GM12873 (cell line): ENCODE data around the gene SDR42E2.

Source experiments
- CTCF ChIP-seq: IDR thresholded peaks from 2 replicates; pipeline ENCODE4 v1.5.1; 2012; ENCODE audit warnings: low read depth, mild to moderate bottlenecking, moderate library complexity, low read length, control low read depth; ENCODE audit not compliant: insufficient read depth; ENCODE audit errors: missing control alignments

SDR42E2 gene

GRCh38 chr16:22124583-22125284 lies 37.6 kb upstream of the SDR42E2 start:
- TF ChIP-seq CTCF, result no peak

GRCh38 chr16:22126037-22126558 lies 36.2 kb upstream of the SDR42E2 start:
- TF ChIP-seq CTCF, result no peak

- no peak for TF ChIP-seq CTCF
These were observed 31.8 kb upstream of the SDR42E2 start for GRCh38 chr16:22130528-22130927.

- TF ChIP-seq CTCF, result no peak
These were observed 29.5 kb upstream of the SDR42E2 start for GRCh38 chr16:22132801-22133200.

GRCh38 chr16:22138482-22138881 lies 23.8 kb upstream of the SDR42E2 start:
- no peak for TF ChIP-seq CTCF

GRCh38 chr16:22139008-22139407 lies 23.3 kb upstream of the SDR42E2 start:
- TF ChIP-seq CTCF, result no peak

- no peak for TF ChIP-seq CTCF
These were observed 22.6 kb upstream of the SDR42E2 start for GRCh38 chr16:22139732-22140131.
